ENCODE measurements around the gene SMAD2.

DNA sequence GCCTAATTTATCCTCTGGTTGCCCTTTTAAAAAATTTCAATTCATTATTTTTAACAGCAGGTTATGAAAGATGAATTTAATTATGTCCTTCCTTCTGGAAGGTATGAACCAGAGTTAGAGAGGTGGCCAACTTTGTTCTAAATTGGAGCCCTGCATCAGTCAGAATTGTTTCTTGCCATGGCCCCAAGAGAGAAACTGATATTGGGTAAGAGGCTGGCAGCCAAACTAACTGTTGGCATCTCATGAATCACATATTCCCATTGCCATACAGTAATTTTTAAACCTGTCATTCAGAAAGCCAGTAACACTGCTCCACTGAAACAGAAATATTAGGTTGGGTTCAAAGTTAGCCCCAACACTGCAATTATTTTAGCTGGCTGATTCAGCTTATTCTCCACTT, 67.4 kb downstream of the SMAD2 start:
- TF ChIP-seq, protein P1, sequence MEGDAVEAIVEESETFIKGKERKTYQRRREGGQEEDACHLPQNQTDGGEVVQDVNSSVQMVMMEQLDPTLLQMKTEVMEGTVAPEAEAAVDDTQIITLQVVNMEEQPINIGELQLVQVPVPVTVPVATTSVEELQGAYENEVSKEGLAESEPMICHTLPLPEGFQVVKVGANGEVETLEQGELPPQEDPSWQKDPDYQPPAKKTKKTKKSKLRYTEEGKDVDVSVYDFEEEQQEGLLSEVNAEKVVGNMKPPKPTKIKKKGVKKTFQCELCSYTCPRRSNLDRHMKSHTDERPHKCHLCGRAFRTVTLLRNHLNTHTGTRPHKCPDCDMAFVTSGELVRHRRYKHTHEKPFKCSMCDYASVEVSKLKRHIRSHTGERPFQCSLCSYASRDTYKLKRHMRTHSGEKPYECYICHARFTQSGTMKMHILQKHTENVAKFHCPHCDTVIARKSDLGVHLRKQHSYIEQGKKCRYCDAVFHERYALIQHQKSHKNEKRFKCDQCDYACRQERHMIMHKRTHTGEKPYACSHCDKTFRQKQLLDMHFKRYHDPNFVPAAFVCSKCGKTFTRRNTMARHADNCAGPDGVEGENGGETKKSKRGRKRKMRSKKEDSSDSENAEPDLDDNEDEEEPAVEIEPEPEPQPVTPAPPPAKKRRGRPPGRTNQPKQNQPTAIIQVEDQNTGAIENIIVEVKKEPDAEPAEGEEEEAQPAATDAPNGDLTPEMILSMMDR (conservative IDR thresholded peaks at IDR 0.05; ENCODE audit: low read length), result no peak
- TF ChIP-seq EZH2phosphoT487 (IDR thresholded peaks at IDR 0.05; ENCODE audit: borderline replicate concordance, low read depth, low read length), result no peak
